ENCODE results near the gene GATA2.

DNA sequence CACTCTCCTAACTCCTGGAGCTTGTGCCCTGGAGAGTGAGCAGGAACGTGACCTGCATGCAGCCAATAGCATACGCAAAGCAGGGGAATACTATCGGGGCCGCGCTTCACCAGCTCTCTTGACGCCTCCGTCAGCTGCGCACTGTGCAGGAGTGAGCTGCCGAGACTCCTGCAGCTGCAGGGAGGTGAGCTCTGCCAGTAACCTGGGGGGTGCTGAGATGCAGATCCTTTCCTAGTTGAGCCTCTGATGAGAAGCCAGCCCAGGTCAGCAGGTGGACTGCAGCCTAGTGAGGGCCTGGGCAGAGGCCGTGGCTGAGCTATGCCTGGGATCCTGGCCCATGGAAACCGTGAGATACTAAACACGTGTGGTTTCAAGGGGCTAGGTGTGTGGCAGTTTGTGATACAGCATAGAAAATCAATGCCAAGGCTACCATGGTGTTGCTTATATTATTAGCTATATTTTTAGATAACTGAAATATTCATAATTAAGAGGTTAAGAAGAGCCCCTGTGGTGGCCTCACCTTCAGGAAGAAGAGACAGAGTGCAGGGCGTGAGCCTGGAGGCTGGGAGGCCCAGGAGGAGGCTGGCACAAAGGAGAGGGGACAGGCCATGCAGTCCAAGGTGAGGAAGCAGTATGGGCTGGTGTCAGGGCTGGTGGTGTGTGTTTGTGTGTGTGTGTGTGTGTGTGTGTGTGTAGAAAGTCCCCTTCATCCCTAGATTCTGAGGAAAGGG is 20.4 kb downstream of the GATA2 start:
- TF ChIP-seq, protein P1, sequence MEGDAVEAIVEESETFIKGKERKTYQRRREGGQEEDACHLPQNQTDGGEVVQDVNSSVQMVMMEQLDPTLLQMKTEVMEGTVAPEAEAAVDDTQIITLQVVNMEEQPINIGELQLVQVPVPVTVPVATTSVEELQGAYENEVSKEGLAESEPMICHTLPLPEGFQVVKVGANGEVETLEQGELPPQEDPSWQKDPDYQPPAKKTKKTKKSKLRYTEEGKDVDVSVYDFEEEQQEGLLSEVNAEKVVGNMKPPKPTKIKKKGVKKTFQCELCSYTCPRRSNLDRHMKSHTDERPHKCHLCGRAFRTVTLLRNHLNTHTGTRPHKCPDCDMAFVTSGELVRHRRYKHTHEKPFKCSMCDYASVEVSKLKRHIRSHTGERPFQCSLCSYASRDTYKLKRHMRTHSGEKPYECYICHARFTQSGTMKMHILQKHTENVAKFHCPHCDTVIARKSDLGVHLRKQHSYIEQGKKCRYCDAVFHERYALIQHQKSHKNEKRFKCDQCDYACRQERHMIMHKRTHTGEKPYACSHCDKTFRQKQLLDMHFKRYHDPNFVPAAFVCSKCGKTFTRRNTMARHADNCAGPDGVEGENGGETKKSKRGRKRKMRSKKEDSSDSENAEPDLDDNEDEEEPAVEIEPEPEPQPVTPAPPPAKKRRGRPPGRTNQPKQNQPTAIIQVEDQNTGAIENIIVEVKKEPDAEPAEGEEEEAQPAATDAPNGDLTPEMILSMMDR (IDR thresholded peaks at IDR 0.05), result no peak
- TF ChIP-seq POLR2A (IDR thresholded peaks at IDR 0.05), result no peak

Measured in tibial nerve (tissue), 3 donors.